Measurements from ENCODE around the gene BLACAT1. TPM values are rescaled to one million over a fixed set of nuclear protein-coding genes. Genes with fewer than 3 reads are reported as not detected.
A peak's percentile ranks its signal among the peaks of the same experiment; 100 is the strongest.

Gene BLACAT1
- total and polyA plus RNA-seq, 2 of the 8 experiments (the other 6 are each of a cell fraction or from before 2014, with no cell fraction given): 3.5 to 10.5 TPM

- Histone ChIP-seq H3K9ac (replicated peaks in 1 of 4; ENCODE audit: extremely low read depth in 1 of 4, low read depth in 3 of 4, low read length in 3 of 4) (no peak overlapping the region), H2BK15ac (ENCODE audit: low read length) (peak overlapping the region; percentile 20), H4K8ac (ENCODE audit: extremely low read depth, insufficient read depth, low read length) (no peak overlapping the region), H2BK5ac (ENCODE audit: low read depth, low read length) (no peak overlapping the region), H3K18ac (ENCODE audit: extremely low read depth, low read length) (no peak overlapping the region), H2BK120ac (replicated peaks; ENCODE audit: low read depth, low read length) (no peak overlapping the region), H2BK20ac (ENCODE audit: low read length) (no peak overlapping the region), H3K79me2 (ENCODE audit: control insufficient read depth in 1 of 2, insufficient read depth in 2 of 2, low read length in 2 of 2) (no peaks in the 10 kb centered on the region), H3K4ac (replicated peaks; ENCODE audit: insufficient read length, low read depth, low read length) (no peak overlapping the region), H3K79me1 (ENCODE audit: low read depth, low read length) (no peaks in the 10 kb centered on the region), H3K27me3 (replicated peaks in 1 of 4; ENCODE audit: control insufficient read depth in 3 of 4, extremely low read depth in 1 of 4, insufficient read depth in 3 of 4, low read length in 3 of 4) (no peaks in the 10 kb centered on the region; a peak in 2 of 7 replicates), H3K4me1 (replicated peaks in 1 of 4; ENCODE audit: control insufficient read depth in 3 of 4, insufficient read depth in 4 of 4, low read length in 3 of 4) (peaks cover 0 to 17% (median 12%) of the 10 kb centered on the region in 4 experiments; a peak in 6 of 7 replicates), H3K14ac (ENCODE audit: insufficient read length) (no peak overlapping the region), H3K36me3 (ENCODE audit: control insufficient read depth in 2 of 4, insufficient read depth in 4 of 4, low read length in 3 of 4) (no peaks in the 10 kb centered on the region), H3K23ac (ENCODE audit: insufficient read length) (no peak overlapping the region), H4K91ac (replicated peaks; ENCODE audit: insufficient read length, low read length) (no peak overlapping the region), H3K56ac (replicated peaks; ENCODE audit: insufficient read length, low read depth, low read length) (no peak overlapping the region), H3K4me3 (ENCODE audit: extremely low read depth in 1 of 4, insufficient read depth in 2 of 4, low read depth in 3 of 4, low read length in 4 of 4) (no peak overlapping the region), H4K5ac (ENCODE audit: insufficient read length, low read depth, low read length) (no peak overlapping the region), H3K23me2 (ENCODE audit: low read depth, low read length) (peaks cover 4% of the 10 kb centered on the region), H2BK12ac (ENCODE audit: low read depth, low read length) (no peak overlapping the region), H2AFZ (ENCODE audit: low read length) (no peak overlapping the region), H2AK5ac (ENCODE audit: low read depth, low read length) (no peak overlapping the region), H3K27ac (ENCODE audit: low read depth, low read length) (no peak overlapping the region), H4K20me1 (replicated peaks in 1 of 2; ENCODE audit: control insufficient read depth in 1 of 2, insufficient read depth in 2 of 2, low read length in 2 of 2) (peaks cover 0 to 3% of the 10 kb centered on the region in 2 experiments), H3K4me2 (ENCODE audit: insufficient read depth in 1 of 2, low read depth in 2 of 2, low read length in 2 of 2) (no peak overlapping the region), H3K9me3 (ENCODE audit: insufficient read depth in 2 of 2, low read depth in 1 of 2, low read length in 1 of 2) (0 out of 4 replicates have a peak, but pooled peaks cover 0 to 5% of the 10 kb centered on the region in 2 experiments)
- CTCF ChIA-PET (ENCODE audit: partially characterized antibody): interaction anchor here (0.7 to 31.2 kb wide), 9 partner anchors 14 to 226 kb away, joined by 3 to 767 read pairs (median 9); partner anchors contain the start of gene BLACAT1
- DNase-seq (ENCODE audit: low read depth in 1 of 2, low spot score in 2 of 2) (no peak), FAIRE-seq (no peak)
- WGBS, 2 experiments (ENCODE audit: extremely low coverage in 1 of 2, insufficient coverage in 1 of 2, insufficient read length in 1 of 2, insufficient replicate concordance in 2 of 2, low coverage in 1 of 2, low lambda C conversion rate in 2 of 2, missing lambda C conversion rate in 1 of 2): 96% methylated on average over 3 of the region's 3 CpGs; no CpG with 5 or more reads in 1 of the 2 experiments
- POLR2A ChIA-PET (ENCODE audit: partially characterized antibody): interaction anchor here (1.3 to 1.4 kb wide), 2 partner anchors 22 to 33 kb away, joined by 3 read pairs; no protein-coding TSS in a partner anchor
- no peak for TF ChIP-seq HDAC2 (IDR thresholded peaks at IDR 0.05; ENCODE audit: borderline replicate concordance in 1 of 2, low read depth in 2 of 2, low read length in 2 of 2)
- TF ChIP-seq CTBP2 (IDR thresholded peaks at IDR 0.05; ENCODE audit: borderline replicate concordance, insufficient read depth, insufficient read length, low read length): no peak
- TF ChIP-seq SAP30 (IDR thresholded peaks at IDR 0.05; ENCODE audit: insufficient read depth, insufficient replicate concordance, low read length): no peak
- TF ChIP-seq RBBP5 (IDR thresholded peaks at IDR 0.05; ENCODE audit: borderline replicate concordance, low read depth, low read length): no peak
- TF ChIP-seq EZH2 (IDR thresholded peaks at IDR 0.05; ENCODE audit: low read depth, low read length, severe bottlenecking): no peak
- no peak for TF ChIP-seq SP1 (IDR thresholded peaks at IDR 0.05; ENCODE audit: low read depth, low read length)
- TF ChIP-seq CHD2 (IDR thresholded peaks at IDR 0.05; ENCODE audit: low read length): no peak
- no peak for TF ChIP-seq ATF2 (IDR thresholded peaks at IDR 0.05; ENCODE audit: low read length)
Measured at GRCh38 chr1:205474571-205474970, 18.7 kb upstream of the BLACAT1 start.
